Ovary (tissue), 3 donors: ENCODE data around the gene COPE.

Experiments used
- EP300 ChIP-seq: sonication (generic); formaldehyde crosslinking; IDR thresholded peaks from one replicate; pipeline ENCODE4 v1.6.1; 2017; ENCODE audit warnings: antibody characterized with exemption
- POLR2A ChIP-seq: fragments of 450-650 bp; IDR thresholded peaks from one replicate; pipeline ENCODE4 v1.6.1; 2017; ENCODE audit warnings: antibody characterized with exemption, mild to moderate bottlenecking, moderate library complexity
- TF ChIP-seq, protein P1 (sequence below), 3 donors: fragments of 450-650 bp in 2 of 3; fragments of 200-600 bp in 1 of 3; IDR thresholded peaks; one replicate each; pipeline versions ENCODE4 v1.5.1 to v1.8.0; 2016 to 2022; ENCODE audit warnings: antibody characterized with exemption in 3 of 3, mild to moderate bottlenecking in 1 of 3
- donor health status: DM: no; HTN: no; CAD: no.

DNA sequence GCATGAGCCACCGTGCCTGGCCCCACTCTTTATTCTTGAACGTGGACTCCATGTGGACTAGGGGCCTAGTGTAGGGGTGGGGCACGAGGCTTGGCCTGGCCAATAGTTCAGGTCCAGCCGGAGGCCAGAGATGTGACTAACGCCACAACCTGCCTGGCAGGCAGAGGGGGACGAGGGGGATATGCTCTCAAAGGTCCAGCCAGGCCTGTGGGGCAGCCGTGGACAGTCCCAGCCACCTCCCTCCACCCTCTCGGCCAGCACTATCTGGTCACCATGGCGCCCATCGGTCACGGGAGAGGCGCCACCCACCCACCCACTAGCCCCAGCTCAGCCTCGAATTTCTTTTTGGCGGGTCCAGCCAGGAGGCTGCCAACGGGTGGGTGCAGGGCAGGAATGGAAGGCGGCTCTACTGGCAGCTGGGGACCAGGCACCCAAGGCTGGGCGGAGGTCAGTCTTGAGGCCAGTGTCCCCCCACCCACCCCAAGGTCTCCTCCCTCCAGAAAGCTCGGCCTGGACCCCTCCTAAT lies 21.0 kb downstream of the COPE start:
- TF ChIP-seq, protein P1, sequence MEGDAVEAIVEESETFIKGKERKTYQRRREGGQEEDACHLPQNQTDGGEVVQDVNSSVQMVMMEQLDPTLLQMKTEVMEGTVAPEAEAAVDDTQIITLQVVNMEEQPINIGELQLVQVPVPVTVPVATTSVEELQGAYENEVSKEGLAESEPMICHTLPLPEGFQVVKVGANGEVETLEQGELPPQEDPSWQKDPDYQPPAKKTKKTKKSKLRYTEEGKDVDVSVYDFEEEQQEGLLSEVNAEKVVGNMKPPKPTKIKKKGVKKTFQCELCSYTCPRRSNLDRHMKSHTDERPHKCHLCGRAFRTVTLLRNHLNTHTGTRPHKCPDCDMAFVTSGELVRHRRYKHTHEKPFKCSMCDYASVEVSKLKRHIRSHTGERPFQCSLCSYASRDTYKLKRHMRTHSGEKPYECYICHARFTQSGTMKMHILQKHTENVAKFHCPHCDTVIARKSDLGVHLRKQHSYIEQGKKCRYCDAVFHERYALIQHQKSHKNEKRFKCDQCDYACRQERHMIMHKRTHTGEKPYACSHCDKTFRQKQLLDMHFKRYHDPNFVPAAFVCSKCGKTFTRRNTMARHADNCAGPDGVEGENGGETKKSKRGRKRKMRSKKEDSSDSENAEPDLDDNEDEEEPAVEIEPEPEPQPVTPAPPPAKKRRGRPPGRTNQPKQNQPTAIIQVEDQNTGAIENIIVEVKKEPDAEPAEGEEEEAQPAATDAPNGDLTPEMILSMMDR (IDR thresholded peaks at IDR 0.05) = no peak
- TF ChIP-seq POLR2A (no peak), EP300 (no peak)
